Measurements from ENCODE around the gene CDC42SE1.

The CDC42SE1 gene

DNA sequence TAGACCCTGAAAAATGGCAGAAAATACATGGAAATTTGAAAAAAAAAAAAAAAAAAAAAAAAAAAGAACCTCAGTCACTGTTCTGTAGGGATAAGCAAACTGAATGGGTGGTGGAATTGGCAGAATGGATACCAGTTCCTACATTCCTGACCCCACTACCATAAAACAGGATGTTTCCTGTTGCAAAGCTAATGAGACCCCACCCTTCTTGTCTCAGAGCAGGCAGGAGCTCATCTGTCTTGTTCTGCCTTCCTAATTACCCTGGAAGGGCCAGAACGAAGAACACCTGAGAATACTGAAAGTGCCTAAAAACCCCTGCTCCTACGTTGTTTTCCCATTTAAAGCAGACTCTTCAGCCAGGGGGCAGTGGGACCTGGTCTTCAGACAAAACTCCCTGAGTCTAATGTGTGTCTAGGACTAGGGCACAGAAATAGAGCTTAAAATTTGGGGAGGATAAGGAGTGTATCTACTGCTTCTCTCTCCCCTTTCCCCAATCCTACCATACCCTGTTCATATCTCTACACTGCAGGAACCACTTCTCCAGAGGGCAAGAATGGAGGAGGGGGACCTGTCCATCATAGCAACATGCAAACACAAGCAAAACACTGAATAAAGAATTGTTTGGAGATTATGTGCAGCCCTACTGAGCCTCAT lies 7.9 kb downstream of the CDC42SE1 start:
- no peak for DNase-seq

DNA sequence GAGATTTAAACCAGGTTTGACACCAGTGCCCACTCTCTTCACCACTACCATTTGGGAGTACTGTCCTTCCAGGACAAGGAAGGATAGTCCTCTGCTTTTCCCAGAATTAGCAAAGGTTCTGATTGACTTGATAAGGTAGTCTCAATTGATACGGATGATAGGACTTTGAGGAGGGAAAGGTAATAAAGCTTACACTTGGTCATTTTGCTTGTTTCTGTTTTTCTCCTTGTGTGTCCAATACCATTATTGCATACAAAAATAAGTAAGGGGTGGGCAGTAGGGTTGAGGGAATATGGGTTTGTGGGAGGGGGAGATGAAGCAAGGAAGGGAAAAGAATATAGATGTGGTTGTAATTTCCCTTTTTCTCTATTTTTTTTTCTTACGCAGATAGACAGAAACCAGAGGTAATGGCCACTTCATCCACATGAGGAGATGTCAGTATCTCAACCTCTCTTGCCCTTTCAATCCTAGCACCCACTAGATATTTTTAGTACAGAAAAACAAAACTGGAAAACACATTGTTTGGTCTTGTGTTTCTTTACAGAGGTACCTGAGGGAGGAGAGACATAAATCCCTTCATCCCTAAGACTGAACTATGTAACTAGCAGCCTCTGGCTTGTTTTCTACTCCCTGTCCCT lies 9.3 kb downstream of the CDC42SE1 start:
- DNase-seq: no peak

DNA sequence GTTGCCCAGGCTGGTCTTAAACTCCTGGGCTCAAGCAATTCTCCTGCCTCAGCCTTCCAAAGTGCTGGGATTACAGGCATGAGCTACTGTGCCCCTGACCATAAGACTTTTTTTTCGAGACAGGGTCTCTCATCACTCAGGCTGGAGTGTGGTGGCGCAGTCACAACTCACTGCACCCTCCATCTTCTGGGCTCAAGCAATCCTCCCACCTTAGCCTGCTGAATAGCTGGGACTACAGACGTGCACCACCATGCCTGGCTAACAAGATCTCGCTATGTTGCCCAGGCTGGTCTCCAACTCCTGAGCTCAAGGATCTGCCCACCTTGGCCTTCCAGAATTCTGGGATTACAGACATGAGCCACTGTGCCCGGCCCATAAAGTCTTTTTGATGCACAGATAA lies 10.0 kb downstream of the CDC42SE1 start:
- no peak for DNase-seq

GRCh38 chr1:151048645-151049032 lies 10.8 kb downstream of the CDC42SE1 start:
- DNase-seq: no peak

DNA sequence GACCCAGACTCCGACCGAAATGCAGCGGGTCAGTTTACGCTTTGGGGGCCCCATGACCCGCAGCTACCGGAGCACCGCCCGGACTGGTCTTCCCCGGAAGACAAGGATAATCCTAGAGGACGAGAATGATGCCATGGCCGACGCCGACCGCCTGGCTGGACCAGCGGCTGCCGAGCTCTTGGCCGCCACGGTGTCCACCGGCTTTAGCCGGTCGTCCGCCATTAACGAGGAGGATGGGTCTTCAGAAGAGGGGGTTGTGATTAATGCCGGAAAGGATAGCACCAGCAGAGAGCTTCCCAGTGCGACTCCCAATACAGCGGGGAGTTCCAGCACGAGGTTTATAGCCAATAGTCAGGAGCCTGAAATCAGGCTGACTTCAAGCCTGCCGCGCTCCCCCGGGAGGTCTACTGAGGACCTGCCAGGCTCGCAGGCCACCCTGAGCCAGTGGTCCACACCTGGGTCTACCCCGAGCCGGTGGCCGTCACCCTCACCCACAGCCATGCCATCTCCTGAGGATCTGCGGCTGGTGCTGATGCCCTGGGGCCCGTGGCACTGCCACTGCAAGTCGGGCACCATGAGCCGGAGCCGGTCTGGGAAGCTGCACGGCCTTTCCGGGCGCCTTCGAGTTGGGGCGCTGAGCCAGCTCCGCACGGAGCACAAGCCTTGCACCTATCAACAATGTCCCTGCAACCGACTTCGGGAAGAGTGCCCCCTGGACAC lies 11.3 kb downstream of the CDC42SE1 start:
- DNase-seq: peak; percentile 70

DNA sequence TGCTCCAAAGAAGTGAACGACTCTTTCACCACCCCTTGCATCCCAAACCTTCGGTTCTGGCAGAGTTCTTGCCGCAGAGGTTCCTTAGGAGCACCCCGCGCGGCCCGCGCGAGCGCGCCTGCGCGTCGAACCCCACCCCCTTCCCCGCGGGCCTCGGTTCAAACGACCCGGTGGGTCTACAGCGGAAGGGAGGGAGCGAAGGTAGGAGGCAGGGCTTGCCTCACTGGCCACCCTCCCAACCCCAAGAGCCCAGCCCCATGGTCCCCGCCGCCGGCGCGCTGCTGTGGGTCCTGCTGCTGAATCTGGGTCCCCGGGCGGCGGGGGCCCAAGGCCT lies 11.9 kb downstream of the CDC42SE1 start, which contains the start of gene C1orf56:
Gene C1orf56 (plus strand): TSS at position 161 of the 334 bp plus-strand sequence. CDS start 97 bp downstream, at position 258.
- DNase-seq: peak; percentile 76

- DNase-seq: no peak
These were observed 16.3 kb downstream of the CDC42SE1 start for GRCh38 chr1:151043163-151043562.

- DNase-seq: no peak
These were observed 19.9 kb downstream of the CDC42SE1 start for GRCh38 chr1:151039521-151039920.

- DNase-seq: no peak
These were observed 22.4 kb downstream of the CDC42SE1 start for GRCh38 chr1:151037032-151037431.

DNA sequence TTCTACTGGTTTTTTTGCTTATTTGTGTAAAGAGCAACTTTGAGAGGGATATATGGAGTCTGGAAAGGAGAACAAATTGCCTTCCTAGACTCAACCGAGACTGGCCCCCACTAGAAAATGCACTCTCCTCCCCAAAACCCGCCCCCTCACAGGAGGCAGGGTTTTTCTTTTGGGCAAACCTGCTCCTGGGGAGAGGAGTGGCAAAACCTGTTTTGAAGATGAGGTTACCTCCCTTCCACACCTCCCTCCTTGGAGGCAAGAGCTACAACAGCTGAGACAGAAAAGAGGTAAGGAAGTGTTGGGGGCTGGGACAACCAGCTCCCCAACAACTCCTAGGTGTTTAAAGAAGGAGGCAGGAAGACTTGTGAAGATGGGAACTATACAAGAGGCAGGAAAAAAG lies 23.1 kb downstream of the CDC42SE1 start, which contains the start of gene BNIPL:
Gene BNIPL (plus strand): TSS at position 231 of the 400 bp plus-strand sequence. CDS start 140 bp downstream, at position 371.
- no peak for DNase-seq

- no peak for DNase-seq
These were observed 24.3 kb downstream of the CDC42SE1 start for GRCh38 chr1:151035167-151035566.

- no peak for DNase-seq
These were observed 27.3 kb downstream of the CDC42SE1 start for GRCh38 chr1:151032164-151032563.

GRCh38 chr1:151026460-151026859 lies 33.0 kb downstream of the CDC42SE1 start:
- no peak for DNase-seq

DNA sequence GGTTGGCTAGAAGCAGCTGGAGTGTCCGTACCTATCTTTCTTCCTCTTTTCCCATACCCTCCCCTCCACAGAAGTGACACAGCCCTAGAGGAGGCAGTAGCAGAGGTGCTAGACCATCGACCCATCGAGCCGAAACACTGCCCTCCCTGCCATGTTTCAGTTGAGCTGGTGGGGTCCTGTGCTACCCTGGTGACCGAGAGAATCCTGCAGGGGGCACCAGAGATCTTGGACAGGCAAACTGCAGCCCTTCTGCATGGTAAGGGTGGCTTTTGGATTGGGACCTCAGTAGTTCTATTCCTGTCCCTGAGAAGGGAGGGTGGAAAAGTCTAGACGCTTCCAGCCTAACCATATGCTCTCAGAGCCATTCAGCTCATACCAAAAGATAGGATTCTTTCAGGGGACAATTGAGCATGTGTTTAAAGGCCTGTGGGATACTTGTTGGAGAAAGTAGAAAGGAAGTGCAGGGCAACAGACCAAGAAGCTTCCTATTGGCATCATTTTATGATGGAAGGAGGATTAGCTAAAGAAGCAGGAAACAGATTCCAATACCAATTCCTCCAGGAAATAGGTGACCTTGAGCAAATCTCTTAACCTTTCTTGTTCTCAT lies 34.8 kb downstream of the CDC42SE1 start:
- DNase-seq: peak; percentile 95

DNA sequence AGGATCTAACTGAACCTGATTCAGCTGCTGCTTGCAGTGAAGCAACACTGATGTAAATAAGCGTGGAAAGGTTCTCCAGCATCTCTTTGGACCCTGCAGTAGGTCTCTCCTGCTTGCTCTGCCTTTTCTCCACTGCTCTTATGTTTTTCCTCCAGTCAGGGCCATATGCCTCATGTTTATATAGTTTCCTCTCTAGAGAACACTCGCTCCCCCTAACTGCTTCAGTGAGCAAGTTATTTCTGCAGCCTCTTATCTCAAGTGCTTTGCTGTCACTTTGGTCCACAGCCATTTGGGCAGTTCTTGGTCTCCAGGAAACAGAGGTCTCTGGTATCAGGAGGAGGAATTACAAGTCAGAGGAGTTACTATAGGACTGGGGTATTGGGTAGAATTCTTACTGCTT lies 45.9 kb downstream of the CDC42SE1 start:
- DNase-seq: no peak

DNA sequence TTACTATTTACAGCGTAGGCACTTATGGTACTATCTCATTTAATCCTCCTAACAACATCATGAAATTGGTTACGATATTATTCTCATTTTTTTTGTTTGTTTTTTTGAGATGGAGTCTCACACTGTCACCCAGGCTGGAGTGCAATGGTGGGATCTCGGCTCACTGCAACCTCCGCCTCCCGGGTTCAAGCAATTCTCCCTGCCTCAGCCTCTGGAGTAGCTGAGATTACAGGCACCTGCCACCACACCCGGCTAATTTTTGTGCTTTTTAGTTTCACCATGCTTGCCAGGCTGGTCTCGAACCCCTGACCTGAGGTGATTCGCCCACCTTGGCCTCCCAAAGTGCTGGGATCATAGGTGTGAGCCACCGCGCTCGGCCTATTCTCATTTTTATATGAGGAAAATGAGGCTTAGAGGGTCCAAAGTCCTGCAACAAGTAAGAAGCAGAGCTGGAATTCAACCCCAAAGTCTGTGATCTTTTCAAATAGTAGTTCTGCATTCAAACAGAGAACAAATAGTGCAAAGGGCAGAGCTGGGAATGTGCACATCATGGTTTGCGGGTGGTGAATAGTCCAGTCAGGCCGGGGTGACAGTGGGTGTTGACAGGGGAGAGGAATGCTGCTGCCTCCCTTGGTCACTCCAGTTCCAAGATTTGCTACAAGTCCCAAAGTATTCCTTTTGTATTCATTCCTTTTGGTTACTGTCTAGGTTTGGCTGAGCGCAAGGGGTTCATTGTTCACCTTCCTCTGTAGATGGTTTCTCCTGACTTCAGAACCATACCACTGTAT lies 46.5 kb downstream of the CDC42SE1 start:
- no peak for DNase-seq

GRCh38 chr1:151011154-151011850 lies 48.1 kb downstream of the CDC42SE1 start:
- no peak for DNase-seq

DNA sequence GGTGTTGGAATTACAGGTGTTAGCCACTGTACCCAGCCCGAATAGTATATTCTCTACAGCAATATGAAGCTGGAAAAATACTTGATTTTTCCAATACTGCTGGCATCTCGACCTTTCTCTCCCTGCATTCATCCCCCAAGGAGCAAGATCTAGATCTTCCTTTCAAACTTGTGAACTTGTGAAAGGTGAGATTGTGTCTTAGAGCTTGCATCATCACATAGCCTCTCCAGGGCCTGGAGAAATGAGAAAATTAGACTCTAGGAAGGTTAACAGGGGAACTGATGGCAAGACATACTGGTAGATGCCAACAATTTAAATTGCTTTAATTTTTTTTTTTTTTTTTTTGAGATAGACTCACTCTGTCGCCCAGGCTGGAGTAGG lies 49.1 kb downstream of the CDC42SE1 start:
- DNase-seq: no peak

GRCh38 chr1:151009674-151010345 lies 49.6 kb downstream of the CDC42SE1 start:
- DNase-seq: no peak

GRCh38 chr1:151009206-151009587 lies 50.2 kb downstream of the CDC42SE1 start:
- no peak for DNase-seq

Measured in CD4-positive, alpha-beta T cell treated with Interleukin-17A for 4 hours (primary cell).